GM18507 (cell line): Measurements from ENCODE around the gene ZNF107.
"Not testable (repeated sequence)": the region's sequence is repeated elsewhere in the genome, so short reads cannot be mapped to it uniquely, and the experiment has no call there.

Experiments
- DNase-seq: peaks from one replicate; pipeline ENCODE4 v3.0.0; 2011; ENCODE audit warnings: low read depth; ENCODE audit not compliant: insufficient read length; ENCODE audit errors: extremely low spot score
- FAIRE-seq: peaks from 2 replicates; lab custom pipeline; 2011; peaks lifted over from hg19 to GRCh38; lab: Jason Lieb, UNC

The ZNF107 gene

DNA sequence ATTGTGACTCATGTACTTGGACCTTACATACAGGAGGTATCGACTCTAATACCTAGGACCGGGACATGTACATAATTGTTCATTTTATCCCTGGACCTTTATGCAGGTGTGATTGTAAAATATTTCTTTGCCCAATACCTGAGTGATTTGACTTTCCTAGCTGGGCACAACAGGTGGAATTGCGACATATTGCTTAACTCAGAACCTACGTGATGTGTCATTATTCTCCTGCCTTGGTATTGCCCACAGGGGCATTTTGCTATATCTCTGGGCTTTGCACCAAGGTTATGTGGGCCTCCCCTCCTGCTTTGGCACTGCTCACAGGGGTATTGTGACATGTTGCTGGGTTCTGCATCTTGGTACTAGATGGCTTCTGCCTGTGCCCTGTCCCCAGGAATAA, 23.9 kb upstream of the ZNF107 start:
- FAIRE-seq, result no peak
- no peak for DNase-seq

DNA sequence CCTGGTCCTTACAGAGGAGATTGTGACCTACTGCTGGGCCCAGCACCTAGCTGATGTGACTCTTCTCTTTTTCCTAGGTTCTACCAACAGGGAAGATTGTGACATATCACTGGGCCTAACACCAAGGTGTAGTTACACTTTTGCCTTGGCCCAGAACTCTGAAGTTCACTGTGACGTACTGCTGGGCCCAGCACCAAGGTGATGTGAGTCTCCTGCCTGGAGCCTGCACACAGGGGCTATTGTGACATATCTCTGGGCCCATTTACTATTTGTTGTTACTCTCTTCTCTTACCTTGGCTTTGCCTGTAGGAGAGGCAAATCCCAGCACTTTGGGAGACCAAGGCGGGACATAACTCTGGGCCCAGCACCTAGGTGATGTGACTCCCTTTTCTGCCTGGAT, 23.1 kb upstream of the ZNF107 start:
- DNase-seq (no peak), FAIRE-seq (no peak)

DNA sequence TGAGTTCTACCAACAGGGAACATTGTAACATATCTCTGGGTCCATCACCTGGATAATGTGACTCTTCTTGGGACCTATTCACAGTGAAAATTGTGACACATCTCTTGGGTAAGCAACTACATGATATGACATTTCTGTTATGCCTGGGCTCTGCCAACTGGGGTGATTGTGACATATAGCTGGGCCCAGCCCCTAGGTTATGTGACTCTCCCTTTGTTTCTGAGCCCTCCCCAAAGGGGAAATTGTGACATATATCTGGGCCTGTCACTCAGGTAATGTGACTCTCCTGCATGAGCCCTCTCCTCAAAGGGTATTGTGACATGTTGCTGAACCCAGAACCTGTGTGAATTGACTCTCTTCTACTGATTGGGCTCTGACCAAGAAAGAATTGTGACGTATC, 22.4 kb upstream of the ZNF107 start:
- DNase-seq (no peak), FAIRE-seq (no peak)

DNA sequence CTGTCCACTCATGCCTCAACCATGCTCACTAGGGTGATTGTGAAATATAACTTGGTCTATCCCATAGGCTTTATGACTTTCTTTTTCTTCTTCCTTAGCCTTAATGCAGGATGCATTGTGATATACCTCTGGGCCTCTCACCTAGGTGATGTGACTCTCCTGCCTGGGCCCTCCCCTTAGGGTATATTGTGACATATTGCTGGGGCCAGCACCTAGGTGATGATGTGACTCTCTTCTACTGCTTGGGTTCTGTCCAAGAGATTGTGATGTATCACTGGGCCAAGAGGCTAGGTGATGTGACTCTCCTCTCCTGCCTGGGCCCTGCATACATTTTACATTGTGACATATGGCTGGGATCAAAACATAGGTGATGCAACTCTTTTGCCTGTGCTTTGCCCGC, 14.7 kb upstream of the ZNF107 start:
- no peak for FAIRE-seq

DNA sequence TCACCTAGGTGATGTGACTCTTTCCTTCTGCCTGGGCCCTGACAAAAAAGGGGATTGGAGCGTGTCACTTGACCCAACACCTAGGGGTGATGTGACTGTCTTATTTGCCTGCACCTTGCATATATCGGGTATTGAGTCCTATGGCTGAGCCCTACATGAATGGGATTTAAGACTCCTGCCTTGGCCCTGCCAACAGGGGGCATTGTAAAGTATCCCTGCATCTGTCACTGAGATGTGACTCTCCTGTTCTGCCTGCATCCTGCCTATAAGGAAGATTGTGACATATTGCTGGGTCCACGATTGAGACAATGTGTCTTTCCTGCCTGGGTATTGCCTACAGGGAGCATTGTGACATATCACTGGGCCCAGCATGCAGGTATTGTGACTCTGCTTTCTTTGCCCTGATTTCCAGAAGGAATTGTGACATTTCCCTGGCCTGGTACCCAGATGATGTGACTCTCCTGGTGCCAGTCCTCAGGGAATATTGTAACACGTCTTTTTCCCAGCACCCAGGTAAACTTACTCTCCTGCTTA, 14.2 kb upstream of the ZNF107 start:
- no peak for FAIRE-seq
- no peak for DNase-seq

More for the DNA sequence above, 14.7 kb upstream of the ZNF107 start:
- DNase-seq, result no peak

DNA sequence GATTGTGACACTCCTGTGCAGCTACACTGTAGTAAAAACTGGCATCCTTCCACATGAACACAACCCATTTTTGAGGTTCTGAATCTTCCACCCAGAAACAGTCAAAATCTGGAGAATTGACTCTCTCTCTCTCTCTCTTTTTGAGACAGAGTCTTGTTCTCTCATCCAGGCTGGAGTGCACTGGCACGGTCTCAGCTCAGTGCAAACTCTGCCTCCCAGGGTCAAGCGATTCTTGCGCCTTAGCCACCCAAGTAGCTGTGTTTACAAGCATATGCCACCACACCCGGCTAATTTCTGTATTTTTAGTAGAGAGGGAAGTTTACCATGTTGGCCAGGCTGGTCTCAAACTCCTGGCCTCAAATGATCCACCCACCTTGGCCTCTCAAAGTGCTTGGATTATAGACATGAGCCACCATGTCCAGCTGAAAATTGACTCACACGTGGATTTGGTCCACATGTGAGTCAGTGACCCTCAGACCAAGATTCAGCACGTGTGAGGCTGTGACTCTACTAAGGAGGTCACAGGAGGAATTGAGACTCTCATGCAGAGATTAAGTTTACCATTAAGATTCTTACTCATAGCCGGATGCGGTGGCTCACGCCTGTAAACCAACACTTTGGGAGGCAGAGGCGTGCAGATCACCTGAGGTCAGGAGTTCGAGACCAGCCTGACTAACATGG, 12.1 kb upstream of the ZNF107 start:
- FAIRE-seq, result no peak
- DNase-seq, result no peak

DNA sequence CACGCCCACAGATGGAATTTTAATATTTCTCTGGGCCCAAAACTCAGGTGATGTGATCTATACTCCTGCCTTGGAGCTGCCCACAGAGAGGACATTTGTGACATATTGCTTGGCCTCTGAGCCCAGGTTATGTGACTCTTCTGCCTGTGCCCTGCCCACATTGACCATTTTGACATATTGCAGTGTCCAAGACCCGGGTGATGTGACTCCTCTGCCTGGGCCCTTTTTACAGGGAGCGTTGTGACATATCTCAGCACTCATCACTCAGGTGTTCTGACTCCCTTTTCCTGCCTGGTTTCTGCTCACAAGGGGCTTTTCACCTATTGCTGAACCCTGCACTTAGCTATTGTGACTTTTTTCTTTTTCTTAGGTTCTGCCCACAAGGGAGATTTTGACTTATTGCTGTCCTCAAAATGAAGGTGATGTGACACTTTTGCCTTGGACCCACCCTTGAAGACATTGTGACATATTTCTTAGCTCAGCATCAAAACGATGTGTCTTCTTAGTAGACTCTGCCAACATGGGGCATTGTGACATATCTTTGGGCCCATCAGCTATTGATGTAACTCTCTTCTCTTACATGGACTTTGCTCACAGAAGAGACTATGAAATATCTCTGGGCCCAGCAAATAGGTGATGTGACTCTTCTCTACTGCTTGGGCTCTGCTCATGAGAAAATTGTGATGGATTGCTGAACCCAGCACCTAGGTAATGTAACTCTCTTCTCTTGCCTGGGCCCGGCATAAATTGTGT, 11.0 kb upstream of the ZNF107 start:
- DNase-seq (no peak), FAIRE-seq (no peak)

DNA sequence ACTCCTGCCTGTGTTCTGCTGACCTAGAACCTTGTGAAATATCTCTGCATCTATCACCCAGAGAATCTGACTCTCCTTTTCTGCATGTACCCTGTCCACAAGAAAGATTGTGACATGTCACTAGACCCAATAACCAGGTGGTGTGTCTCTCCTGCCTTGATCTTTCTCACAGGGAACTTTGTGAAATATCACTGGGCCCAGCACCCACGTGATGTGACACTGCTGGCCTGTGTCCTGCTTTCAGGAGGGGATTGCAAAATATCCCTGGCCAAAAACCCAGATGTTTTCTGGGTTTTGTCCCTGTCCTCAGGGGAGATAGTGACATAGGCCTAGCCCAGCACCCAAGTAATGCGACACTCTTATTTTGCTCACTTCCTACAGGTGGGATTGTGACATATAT, 10.1 kb upstream of the ZNF107 start:
- FAIRE-seq, result no peak
- DNase-seq, result no peak

DNA sequence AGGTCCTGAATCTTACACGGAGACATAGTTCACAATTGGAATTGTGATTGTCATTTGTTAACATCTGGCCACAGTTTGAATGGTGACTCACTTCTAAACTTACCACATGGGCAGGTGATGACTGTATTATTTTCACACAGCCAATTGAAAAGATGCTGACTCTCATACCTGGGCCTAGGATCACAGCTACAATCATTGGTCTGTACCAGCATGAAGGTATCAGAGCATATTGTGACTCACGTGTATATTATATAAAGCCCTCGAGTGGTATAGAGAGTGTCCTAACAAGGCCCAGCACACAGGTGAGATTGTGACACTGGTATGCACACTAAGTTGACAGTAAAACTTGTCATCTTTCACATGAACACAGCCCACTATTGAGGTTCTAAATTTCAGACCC, 9.4 kb upstream of the ZNF107 start:
- FAIRE-seq, result no peak
- no peak for DNase-seq

DNA sequence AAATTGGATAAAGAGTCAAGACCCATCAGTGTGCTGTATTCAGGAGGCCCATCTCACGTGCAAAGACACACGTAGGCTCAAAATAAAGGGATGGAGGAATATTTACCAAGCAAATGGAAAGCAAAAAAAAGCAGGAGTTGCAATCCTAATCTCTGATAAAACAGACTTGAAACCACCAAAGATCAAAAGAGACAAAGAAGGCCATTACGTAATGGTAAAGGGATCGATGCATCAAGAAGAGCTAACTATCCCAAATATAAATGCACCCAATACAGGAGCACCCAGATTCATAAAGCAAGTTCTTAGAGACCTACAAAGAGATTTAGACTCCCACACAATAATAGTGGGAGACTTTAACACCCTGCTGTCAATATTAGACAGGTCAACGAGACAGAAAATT, 3.8 kb upstream of the ZNF107 start:
- FAIRE-seq, DNase-seq: not testable (repeated sequence)

DNA sequence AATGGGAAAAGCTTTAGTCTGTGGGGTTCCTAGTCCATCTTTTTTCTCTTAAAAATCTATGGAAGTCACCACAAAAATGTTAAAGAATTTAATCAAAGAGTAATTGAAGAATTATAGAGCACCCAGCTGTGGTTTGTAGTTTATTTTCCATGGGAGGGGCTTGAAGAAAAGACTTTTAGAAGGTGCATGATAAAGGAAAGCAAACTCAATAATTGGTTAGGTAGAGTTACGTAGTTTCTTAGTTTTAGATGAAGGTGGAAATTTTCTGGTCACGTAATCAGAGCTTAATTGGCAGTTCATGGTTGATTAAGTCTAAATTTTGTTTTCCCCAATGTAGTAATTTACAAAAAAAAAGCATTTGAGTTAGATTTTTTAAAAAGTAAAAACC, 724 bp downstream of the ZNF107 start:
- DNase-seq, result no peak
- FAIRE-seq, result no peak

DNA sequence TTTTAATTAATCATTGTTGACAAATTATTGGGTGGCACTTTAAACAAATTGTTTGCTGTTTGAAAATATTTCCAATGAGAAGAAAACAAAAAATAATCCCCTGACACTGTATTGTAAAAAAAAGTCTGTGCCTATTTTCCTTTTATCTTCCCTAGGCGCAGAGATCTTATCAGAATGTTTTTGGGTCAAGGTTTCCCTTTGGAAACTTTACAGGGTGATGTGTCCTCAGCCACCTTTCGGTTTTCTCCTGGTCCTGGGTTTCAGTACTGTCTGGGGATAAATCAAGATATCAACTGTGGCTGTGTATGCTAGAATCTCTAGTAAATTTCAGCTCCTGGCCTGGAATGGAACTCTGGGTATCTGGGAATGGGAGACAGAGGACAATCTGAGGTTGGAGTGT, 1.4 kb downstream of the ZNF107 start:
- no peak for DNase-seq

DNA sequence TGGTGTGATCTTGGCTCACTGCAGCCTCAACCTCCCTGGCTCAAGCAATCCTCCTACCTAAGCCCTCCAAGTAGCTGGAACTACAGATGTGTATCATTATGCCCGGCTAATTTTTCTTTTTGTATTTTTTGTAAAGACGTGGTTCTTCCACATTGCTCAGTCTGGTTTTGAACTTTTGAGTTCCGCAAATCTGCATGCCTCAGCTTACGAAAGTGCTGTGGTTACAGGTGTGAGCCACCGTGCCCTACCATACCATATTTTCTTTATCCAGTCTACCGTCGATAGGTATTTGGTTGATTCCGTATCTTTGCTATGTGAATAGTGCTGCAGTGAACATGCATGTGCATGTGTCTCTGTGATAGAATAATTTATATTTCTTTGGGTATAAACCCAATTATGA, 6.5 kb downstream of the ZNF107 start:
- FAIRE-seq (no peak), DNase-seq (no peak)

More for the DNA sequence above, 1.4 kb downstream of the ZNF107 start:
- no peak for FAIRE-seq

DNA sequence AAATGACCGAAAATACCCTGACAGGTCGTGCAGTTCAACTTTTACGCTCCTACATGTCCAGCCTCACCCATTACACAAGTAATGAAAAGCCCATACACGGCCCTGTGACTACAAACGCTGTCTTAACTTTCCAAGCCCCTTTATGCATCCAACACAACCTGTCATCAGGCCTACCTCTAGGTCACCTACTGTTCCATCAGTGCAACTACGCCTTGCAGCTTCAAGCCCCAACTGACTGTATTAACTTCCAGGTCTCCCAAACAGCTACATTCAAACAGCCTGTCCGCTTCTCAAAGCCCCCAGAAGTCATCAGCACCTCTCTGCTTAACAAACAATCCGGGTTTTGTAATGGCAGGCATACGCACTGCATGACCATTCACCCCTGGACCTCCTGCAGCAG, 19.2 kb downstream of the ZNF107 start:
- FAIRE-seq, result no peak
- DNase-seq, result no peak

DNA sequence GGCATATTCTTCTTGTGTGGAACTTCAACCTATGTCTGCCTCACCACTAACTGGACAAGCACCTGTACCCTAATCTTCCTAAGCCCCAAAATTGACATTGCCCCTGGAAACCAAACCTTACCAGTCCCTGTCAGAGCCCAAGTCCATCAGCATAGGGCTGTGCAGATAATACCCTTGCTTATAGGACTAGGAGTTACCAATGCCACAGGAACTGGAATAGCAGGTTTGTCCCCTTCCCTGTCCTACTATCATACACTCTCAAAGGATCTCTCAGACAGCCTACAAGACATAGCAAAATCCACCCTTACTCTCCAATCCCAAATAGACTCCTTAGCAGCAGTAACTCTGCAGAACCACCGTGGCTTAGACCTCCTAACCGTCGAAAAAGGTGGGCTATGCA, 19.8 kb downstream of the ZNF107 start:
- FAIRE-seq (no peak), DNase-seq (no peak)

DNA sequence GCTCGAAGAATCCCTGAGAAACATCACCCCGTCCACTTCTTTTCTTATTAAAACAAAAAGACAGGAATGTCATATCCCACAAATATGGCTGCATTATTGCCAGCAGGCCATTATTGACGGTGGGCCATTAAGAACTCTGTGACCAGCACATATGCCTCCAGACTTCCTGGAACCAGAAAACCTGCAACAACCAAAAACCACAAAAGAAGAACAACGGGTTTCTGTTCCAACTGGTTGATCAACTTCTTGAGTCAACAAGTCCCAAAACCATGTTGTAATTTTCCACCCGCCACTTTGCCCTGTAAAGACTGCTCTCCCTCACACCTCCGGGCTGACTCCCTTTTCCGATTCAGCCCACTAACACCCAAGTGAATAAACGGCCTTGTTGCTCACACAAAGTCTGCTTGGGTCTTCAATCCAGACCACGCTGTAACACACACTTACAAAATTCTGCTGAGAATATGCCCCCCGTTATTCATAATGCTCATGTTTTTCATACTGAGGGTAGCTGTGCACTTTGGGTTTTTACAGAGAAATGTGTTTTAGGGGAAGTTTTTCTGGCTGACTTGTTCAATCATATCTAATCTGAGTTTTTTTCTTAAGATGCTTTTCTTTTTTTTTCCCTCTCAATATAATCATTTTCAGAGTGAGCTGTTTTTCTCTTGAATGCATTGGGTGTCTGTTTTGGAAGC, 20.7 kb downstream of the ZNF107 start:
- DNase-seq, result no peak

DNA sequence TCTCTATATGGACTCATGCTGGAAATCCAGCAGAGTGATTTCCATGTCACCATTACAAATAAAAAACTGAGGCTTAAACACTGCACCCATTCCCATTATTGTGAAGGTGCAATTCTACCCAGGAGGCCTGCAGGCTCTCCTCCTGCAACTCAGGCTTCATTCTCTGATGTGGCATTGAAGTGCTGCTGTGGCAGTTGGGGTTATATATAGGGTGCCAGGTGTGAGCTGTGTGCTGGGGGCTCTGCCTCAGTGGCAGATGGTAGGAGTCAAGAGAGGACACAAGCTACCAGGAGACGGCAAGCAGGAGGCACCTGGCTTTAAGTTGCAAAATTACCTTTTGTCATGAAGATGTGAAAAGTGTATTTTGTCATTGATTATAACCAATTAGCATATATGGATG, 21.3 kb downstream of the ZNF107 start:
- DNase-seq (no peak), FAIRE-seq (no peak)

More for the DNA sequence above, 20.7 kb downstream of the ZNF107 start:
- FAIRE-seq, result no peak

DNA sequence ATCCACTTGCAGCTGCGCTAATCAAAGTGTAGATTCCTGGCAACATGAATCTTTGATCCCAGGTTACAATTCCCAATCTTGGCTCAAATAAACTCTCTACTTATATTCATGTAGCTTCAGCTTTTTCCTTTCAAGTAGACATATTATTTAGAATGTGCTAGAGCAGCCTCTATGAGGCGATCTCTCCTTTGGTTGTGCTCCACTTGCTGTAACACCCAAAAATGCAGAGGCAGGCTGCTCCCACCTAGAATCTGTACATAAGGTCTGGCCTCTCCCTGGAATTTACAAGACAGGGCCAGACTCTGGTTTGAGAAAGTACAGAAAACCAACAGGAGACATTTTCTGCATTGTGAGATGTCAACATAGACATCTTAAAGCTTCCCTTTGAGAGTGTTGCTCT, 23.1 kb downstream of the ZNF107 start:
- FAIRE-seq, result no peak
- no peak for DNase-seq

DNA sequence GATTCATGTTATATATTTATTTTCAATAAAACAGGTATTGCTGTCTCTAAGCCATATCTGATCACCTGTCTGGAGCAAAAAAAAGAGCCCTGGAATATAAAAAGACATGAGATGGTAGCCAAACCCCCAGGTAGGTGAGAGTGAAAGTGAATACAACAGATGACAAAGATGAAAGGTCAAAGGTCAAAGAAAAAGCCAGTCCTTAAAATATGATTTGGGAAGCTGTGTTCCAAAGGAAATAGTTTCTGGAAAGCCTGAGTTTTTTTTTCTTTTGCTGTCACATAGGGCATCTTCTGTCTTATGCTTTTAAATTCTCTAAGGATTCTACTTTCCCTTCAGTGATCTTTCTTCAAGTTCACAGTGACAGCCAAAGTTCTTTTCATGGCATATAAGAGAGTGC, 25.9 kb downstream of the ZNF107 start:
- no peak for DNase-seq
- FAIRE-seq, result no peak

DNA sequence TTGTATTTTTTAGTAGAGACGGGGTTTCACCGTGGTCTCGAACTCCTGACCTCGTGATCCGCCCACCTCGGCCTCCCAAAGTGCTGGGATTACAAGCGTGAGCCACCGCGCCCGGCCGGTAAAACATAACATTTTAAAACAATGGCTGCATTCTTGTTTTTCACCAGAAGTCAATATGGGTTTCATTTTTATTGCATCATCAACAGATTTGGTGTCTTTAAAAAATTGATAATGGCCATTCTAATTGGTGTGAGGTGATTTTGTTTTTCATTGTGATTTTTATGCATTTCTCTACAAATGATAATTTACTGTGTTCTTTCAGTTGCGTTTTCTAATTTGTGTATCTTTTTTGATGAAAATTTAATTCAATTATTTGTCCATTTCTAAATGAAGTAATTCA, 31.9 kb downstream of the ZNF107 start:
- DNase-seq, FAIRE-seq: not testable (repeated sequence)
